ENCODE measurements around the gene NEK6. TPM values are rescaled to one million over a fixed set of nuclear protein-coding genes. Genes with fewer than 3 reads are reported as not detected.

The NEK6 gene
- total and polyA plus RNA-seq, 10 of the 15 experiments (the other 5 are each of a cell fraction or from before 2014, with no cell fraction given): 31.3 to 161 (median 89.2) TPM

GRCh38 chr9:124296796-124297550 is 39.2 kb downstream of the NEK6 start:
- WGBS (ENCODE audit: insufficient coverage, insufficient replicate concordance, low lambda C conversion rate, missing lambda C conversion rate): 90% methylated on average over 14 of the region's 14 CpGs
- FAIRE-seq (no peak), ATAC-seq (no peak), DNase-seq (ENCODE audit: low read depth, low spot score) (no peak)
- intact Hi-C loops (cut with micrococcal nuclease; ENCODE audit: unreplicated experiment): no loop called here
- no peaks in the 10 kb centered on the region for H3K9me3 ChIP-seq (replicated peaks; ENCODE audit: control insufficient read depth, insufficient read depth, low read length)
- TF ChIP-seq POLR2A (IDR thresholded peaks at IDR 0.05; ENCODE audit: low read depth, low read length) (peak; percentile 48; the same call in 1 of the 2 replicates), KAT2A (conservative IDR thresholded peaks at IDR 0.05; ENCODE audit: control insufficient read depth, low read depth, low read length) (no peak)
- H3K4me2 ChIP-seq (ENCODE audit: control insufficient read depth, insufficient read depth): no peak overlapping the region; the same call in 1 of the 2 replicates
- H3K36me3 ChIP-seq (ENCODE audit: control insufficient read depth in 2 of 2, insufficient read depth in 2 of 2, low read length in 1 of 2): peaks cover 23 to 28% of the 10 kb centered on the region in 2 experiments
- POLR2A ChIA-PET: interaction anchor here (0.5 to 2.0 kb wide), 3 partner anchors 16 to 328 kb away, joined by 3 to 5 read pairs (median 4); no protein-coding TSS in a partner anchor
- H3K27me3 ChIP-seq (replicated peaks in 1 of 2; ENCODE audit: control insufficient read depth in 2 of 2, insufficient read depth in 2 of 2, low read length in 1 of 2): no peaks in the 10 kb centered on the region
- RAD21 ChIA-PET (ENCODE audit: unreplicated experiment): no interaction called here
- H3K4me3 ChIP-seq: no peak overlapping the region
- no peak overlapping the region for H2AFZ ChIP-seq (ENCODE audit: control insufficient read depth, low read depth, low read length)
- peaks cover 91% of the 10 kb centered on the region for H3K79me2 ChIP-seq (ENCODE audit: control insufficient read depth, insufficient read depth, low read length)
- no peak overlapping the region for H3K27ac ChIP-seq (ENCODE audit: control insufficient read depth, insufficient read depth)
- CTCF ChIA-PET: interaction anchor here (0.9 to 4.2 kb wide), 3 partner anchors 87 to 170 kb away, joined by 3 to 20 read pairs (median 3); no protein-coding TSS in a partner anchor
- no TSS peak for BruUV-seq (replicated peaks)
- in situ Hi-C loops (cut with MboI): loop anchor here (25.0 kb wide), 1 partner anchor 160 kb away; no protein-coding TSS in a partner anchor
- peaks cover 43% of the 10 kb centered on the region for H4K20me1 ChIP-seq (ENCODE audit: control insufficient read depth, insufficient read depth)
- peaks cover 58% of the 10 kb centered on the region for H3K4me1 ChIP-seq (ENCODE audit: control insufficient read depth, insufficient read depth, low read length)
- no peak overlapping the region for H3K9ac ChIP-seq (ENCODE audit: control insufficient read depth, insufficient read depth, low read length)
- SMC1A ChIA-PET (ENCODE audit: uncharacterized antibody, unreplicated experiment): interaction anchor here (1.8 to 9.9 kb wide), 2 partner anchors 33 to 100 kb away, joined by 6 to 132 read pairs; no protein-coding TSS in a partner anchor

- no peak for FAIRE-seq
- CTCF ChIA-PET: interaction anchor here (0.9 to 4.2 kb wide), 3 partner anchors 86 to 171 kb away, joined by 3 to 20 read pairs (median 3); no protein-coding TSS in a partner anchor
Measured at GRCh38 chr9:124297551-124297901, 39.8 kb downstream of the NEK6 start.

More at GRCh38 chr9:124297551-124297901, 39.8 kb downstream of the NEK6 start:
- H3K4me1 ChIP-seq (ENCODE audit: control insufficient read depth, insufficient read depth, low read length): peaks cover 52% of the 10 kb centered on the region
- no peak for DNase-seq (ENCODE audit: low read depth, low spot score)
- ATAC-seq: no peak
- H3K9me3 ChIP-seq (replicated peaks; ENCODE audit: control insufficient read depth, insufficient read depth, low read length): no peaks in the 10 kb centered on the region
- SMC1A ChIA-PET (ENCODE audit: uncharacterized antibody, unreplicated experiment): interaction anchor here (1.8 kb wide), 1 partner anchor 101 kb away, joined by 6 read pairs; no protein-coding TSS in a partner anchor
- no TSS peak for BruUV-seq (replicated peaks)
- no peak for TF ChIP-seq RAD51 (IDR thresholded peaks at IDR 0.05)
- no peak overlapping the region for H3K4me3 ChIP-seq
- H2AFZ ChIP-seq (ENCODE audit: control insufficient read depth, low read depth, low read length): no peak overlapping the region
- H4K20me1 ChIP-seq (ENCODE audit: control insufficient read depth, insufficient read depth): peaks cover 46% of the 10 kb centered on the region
- H3K27me3 ChIP-seq (replicated peaks in 1 of 2; ENCODE audit: control insufficient read depth in 2 of 2, insufficient read depth in 2 of 2, low read length in 1 of 2): no peaks in the 10 kb centered on the region
- no peak overlapping the region for H3K9ac ChIP-seq (ENCODE audit: control insufficient read depth, insufficient read depth, low read length)
- RAD21 ChIA-PET (ENCODE audit: unreplicated experiment): no interaction called here
- peaks cover 90% of the 10 kb centered on the region for H3K79me2 ChIP-seq (ENCODE audit: control insufficient read depth, insufficient read depth, low read length)
- no peak overlapping the region for H3K27ac ChIP-seq (ENCODE audit: control insufficient read depth, insufficient read depth)
- in situ Hi-C loops (cut with MboI) (loop anchor here (25.0 kb wide), 1 partner anchor 160 kb away; no protein-coding TSS in a partner anchor), intact Hi-C loops (cut with micrococcal nuclease; ENCODE audit: unreplicated experiment) (no loop called here)
- POLR2A ChIA-PET: interaction anchor here (2.0 kb wide), 1 partner anchor 34 kb away, joined by 4 read pairs; no protein-coding TSS in a partner anchor
- peaks cover 28% of the 10 kb centered on the region in 2 experiments for H3K36me3 ChIP-seq (ENCODE audit: control insufficient read depth in 2 of 2, insufficient read depth in 2 of 2, low read length in 1 of 2)
- no peak overlapping the region for H3K4me2 ChIP-seq (ENCODE audit: control insufficient read depth, insufficient read depth)
- WGBS (ENCODE audit: insufficient coverage, insufficient replicate concordance, low lambda C conversion rate, missing lambda C conversion rate): 96% methylated on average over 9 of the region's 9 CpGs

Measured in GM12878 (cell line).